GM12878 (cell line): ENCODE measurements around the gene EPB41L4B. TPM values are rescaled to one million over a fixed set of nuclear protein-coding genes. Genes with fewer than 3 reads are reported as not detected.

ENCODE experiments used
- ATAC-seq: fragments of 200-7000 bp; cut with Tn5 transposase; 3 replicates; pipeline ENCODE4 v1.9.1; 2020; ENCODE audit warnings: mild to moderate bottlenecking, moderate library complexity
- BruUV-seq: library from RNA; stranded (reverse); fragments of 400-500 nt; replicated peaks from 2 replicates; lab custom pipeline; 2021; lab: Mats Ljungman, UMichigan
- CTCF ChIA-PET: fragments of 300-600 bp; sonication (Branson Sonifier 250); formaldehyde crosslinking; extraction: SDS; loops from one replicate; lab custom pipeline; 2021; ENCODE audit warnings: inconsistent platforms; lab: Yijun Ruan, JAX
- POLR2A ChIA-PET: fragments of 350-600 bp; formaldehyde crosslinking; extraction: SDS; loops from one replicate; lab custom pipeline; 2021; ENCODE audit warnings: inconsistent platforms; lab: Charles Lee
- RAD21 ChIA-PET: fragments of 300-600 bp; sonication (Branson Sonifier 250); formaldehyde crosslinking; loops from one replicate; lab custom pipeline; 2023; ENCODE audit warnings: antibody characterized with exemption; ENCODE audit not compliant: unreplicated experiment; lab: Charles Lee
- SMC1A ChIA-PET: fragments of 300-600 bp; sonication (Branson Sonifier 250); formaldehyde crosslinking; loops from one replicate; lab custom pipeline; 2023; ENCODE audit not compliant: unreplicated experiment, uncharacterized antibody; lab: Charles Lee
- DNase-seq: peaks from one replicate; pipeline ENCODE4 v3.0.0-alpha.2; 2011; ENCODE audit warnings: low read depth, low spot score
- FAIRE-seq: peaks from 3 replicates; lab custom pipeline; 2011; peaks lifted over from hg19 to GRCh38; lab: Jason Lieb, UNC
- H2AFZ ChIP-seq: 2 replicates; pipeline ENCODE4 v1.6.0; 2011; ENCODE audit warnings: low read depth, low read length, control low read depth; ENCODE audit not compliant: control insufficient read depth
- H3K27ac ChIP-seq: 2 replicates; pipeline ENCODE4 v1.5.1; 2011; ENCODE audit warnings: control low read depth; ENCODE audit not compliant: control insufficient read depth, insufficient read depth
- H3K27me3 ChIP-seq, 2 experiments: replicated peaks in 1 of 2; 2 replicates each; pipeline versions ENCODE4 v1.6.0 to v1.6.1; 2011; ENCODE audit warnings: low read length in 1 of 2; ENCODE audit not compliant: control insufficient read depth in 2 of 2, insufficient read depth in 2 of 2
- H3K36me3 ChIP-seq, 2 experiments: 2 replicates each; pipeline ENCODE4 v1.5.1; 2011; ENCODE audit warnings: low read length in 1 of 2; ENCODE audit not compliant: control insufficient read depth in 2 of 2, insufficient read depth in 2 of 2
- H3K4me1 ChIP-seq: 2 replicates; pipeline ENCODE4 v1.6.1; 2011; ENCODE audit warnings: mild to moderate bottlenecking, low read length, moderate library complexity, mixed read lengths; ENCODE audit not compliant: control insufficient read depth, insufficient read depth
- H3K4me2 ChIP-seq: 2 replicates; pipeline ENCODE4 v1.6.0; 2011; ENCODE audit warnings: control low read depth; ENCODE audit not compliant: control insufficient read depth, insufficient read depth
- H3K4me3 ChIP-seq: fragments of 200-600 bp; sonication (generic); 2 replicates; pipeline ENCODE4 v1.5.1; 2016
- H3K79me2 ChIP-seq: 2 replicates; pipeline ENCODE4 v1.6.0; 2011; ENCODE audit warnings: low read length; ENCODE audit not compliant: control insufficient read depth, insufficient read depth
- H3K9ac ChIP-seq: 2 replicates; pipeline ENCODE4 v1.8.0; 2011; ENCODE audit warnings: low read length, control low read depth, mixed read lengths; ENCODE audit not compliant: control insufficient read depth, insufficient read depth
- H3K9me3 ChIP-seq: replicated peaks from 3 replicates; pipeline ENCODE4 v1.5.1; 2011; ENCODE audit warnings: mild to moderate bottlenecking, low read length; ENCODE audit not compliant: control insufficient read depth, insufficient read depth
- H4K20me1 ChIP-seq: 2 replicates; pipeline ENCODE4 v1.6.0; 2011; ENCODE audit not compliant: control insufficient read depth, insufficient read depth
- CBFB ChIP-seq: IDR thresholded peaks from 2 replicates; pipeline ENCODE4 v1.6.1; 2016; ENCODE audit warnings: antibody characterized with exemption, low read depth
- HDAC6 ChIP-seq: fragments of 200-600 bp; sonication (generic); IDR thresholded peaks from one replicate; pipeline ENCODE4 v1.8.0; 2017; ENCODE audit warnings: antibody characterized with exemption; ENCODE audit not compliant: unreplicated experiment
- IKZF1 ChIP-seq: fragments of 450-650 bp; conservative IDR thresholded peaks from 2 replicates; pipeline ENCODE4 v1.6.1; 2017; ENCODE audit warnings: antibody characterized with exemption, mild to moderate bottlenecking
- NFYA ChIP-seq: IDR thresholded peaks from 2 replicates; pipeline ENCODE4 v1.6.1; 2011; ENCODE audit warnings: low read depth, mild to moderate bottlenecking, low read length, improper control_type of control experiment, borderline replicate concordance
- PKNOX1 ChIP-seq: fragments of 450-650 bp; IDR thresholded peaks from 2 replicates; pipeline ENCODE4 v1.6.1; 2016; ENCODE audit warnings: mild to moderate bottlenecking
- POU2F2 ChIP-seq: IDR thresholded peaks from 3 replicates; pipeline ENCODE4 v1.6.1; 2011; ENCODE audit warnings: low read depth, mild to moderate bottlenecking, low read length, borderline replicate concordance
- RFX5 ChIP-seq: IDR thresholded peaks from 2 replicates; pipeline ENCODE4 v1.6.1; 2011; ENCODE audit warnings: low read depth, low read length, improper control_type of control experiment
- SIX5 ChIP-seq: IDR thresholded peaks from 2 replicates; pipeline ENCODE4 v1.6.1; 2011; ENCODE audit warnings: mild to moderate bottlenecking, low read depth, low read length, moderate library complexity; ENCODE audit not compliant: severe bottlenecking
- TARDBP ChIP-seq: IDR thresholded peaks from 2 replicates; pipeline ENCODE4 v1.6.1; 2016; ENCODE audit warnings: borderline replicate concordance
- TCF3 ChIP-seq: IDR thresholded peaks from 2 replicates; pipeline ENCODE4 v1.6.1; 2012; ENCODE audit warnings: low read depth, mild to moderate bottlenecking, low read length, borderline replicate concordance; ENCODE audit not compliant: insufficient read depth
- TCF7 ChIP-seq: IDR thresholded peaks from 2 replicates; pipeline ENCODE4 v1.6.1; 2014; ENCODE audit warnings: antibody characterized with exemption, borderline replicate concordance
- WRNIP1 ChIP-seq: IDR thresholded peaks from 2 replicates; pipeline ENCODE4 v1.6.1; 2011; ENCODE audit warnings: low read depth, low read length, improper control_type of control experiment, borderline replicate concordance
- YBX1 ChIP-seq: fragments of 450-650 bp; IDR thresholded peaks from 2 replicates; pipeline ENCODE4 v1.6.1; 2016; ENCODE audit warnings: antibody characterized with exemption
- ZBTB4 ChIP-seq: fragments of 450-650 bp; formaldehyde crosslinking; IDR thresholded peaks from 2 replicates; pipeline ENCODE4 v1.4.0; 2022; ENCODE audit warnings: mild to moderate bottlenecking, moderate library complexity
- ZNF592 ChIP-seq: fragments of 450-650 bp; IDR thresholded peaks from 2 replicates; pipeline ENCODE4 v1.6.1; 2017; ENCODE audit warnings: mild to moderate bottlenecking, moderate library complexity
- ZNF622 ChIP-seq: fragments of 450-650 bp; IDR thresholded peaks from 2 replicates; pipeline ENCODE4 v1.6.1; 2017; ENCODE audit warnings: mild to moderate bottlenecking, inconsistent platforms
- ZZZ3 ChIP-seq: IDR thresholded peaks from 2 replicates; pipeline ENCODE4 v1.6.1; 2011; ENCODE audit warnings: low read depth; ENCODE audit not compliant: control insufficient read depth, insufficient read length
- WGBS: methylation state at CpG from one replicate; pipeline ENCODE4 v1.1.6; 2016; ENCODE audit warnings: low lambda C conversion rate; ENCODE audit not compliant: insufficient replicate concordance, insufficient coverage; ENCODE audit errors: missing lambda C conversion rate; 5-methylcytosine and 5-hydroxymethylcytosine counted together
- in situ Hi-C: fragments of 300-500 bp; cut with MboI; formaldehyde crosslinking; loops from 9 replicates; pipeline ENCODE4 v1.14.3; 2018; ENCODE audit warnings: mixed read lengths
- intact Hi-C: fragments of 100-400 bp; cut with micrococcal nuclease; formaldehyde crosslinking; loops from one replicate; pipeline ENCODE4 v1.14.2; 2022; ENCODE audit not compliant: unreplicated experiment
- polyA plus RNA-seq, 11 experiments: library from polyadenylated mRNA; depleted of rRNA in 4 of 11; unstranded in 6 of 11; stranded (reverse) in 5 of 11; fragments of >200 nt; fragmentation: Nextera tagmentation in 4 of 11; fragmentation: Illumina TruSeq in 1 of 11; extraction: Ambion mirVana in 4 of 11; extraction: Trizol in 1 of 11; gene quantifications; 1 replicate in 1 of 11; 2 replicates in 10 of 11; pipeline versions ENCODE4 v1.2.1 to v1.2.3, GENCODE V29; 2011 to 2016; ENCODE audit warnings: inconsistent platforms in 2 of 11, missing spikeins in 2 of 11, low read depth in 1 of 11
- total RNA-seq, 4 experiments: library from RNA; depleted of rRNA in 3 of 4; stranded (reverse); fragments of >200 nt in 3 of 4; fragmentation: Illumina TruSeq in 1 of 4; extraction: Trizol in 1 of 4; gene quantifications; 2 replicates each; pipeline versions ENCODE4 v1.2.1 to v1.2.3, GENCODE V29; 2013 to 2021

Gene EPB41L4B
- total and polyA plus RNA-seq, 10 of the 15 experiments (the other 5 are each of a cell fraction or from before 2014, with no cell fraction given) = 0.04 to 0.75 (median 0.13) TPM; not detected in 1

- POLR2A ChIA-PET = no interaction called here
- Histone ChIP-seq H3K27me3 (peaks cover 0 to 3% of the 10 kb centered on the region in 2 experiments; a peak in 2 of 4 replicates), H3K9me3 (no peaks in the 10 kb centered on the region), H3K4me3 (no peak overlapping the region), H2AFZ (no peak overlapping the region), H3K4me2 (no peak overlapping the region), H4K20me1 (no peaks in the 10 kb centered on the region), H3K36me3 (no peaks in the 10 kb centered on the region), H3K4me1 (no peaks in the 10 kb centered on the region), H3K9ac (no peak overlapping the region), H3K79me2 (no peaks in the 10 kb centered on the region), H3K27ac (no peak overlapping the region)
- in situ Hi-C loops (no loop called here), intact Hi-C loops (no loop called here)
- FAIRE-seq (no peak), ATAC-seq (no peak), DNase-seq (no peak)
- 63% methylated on average over 7 of the region's 7 CpGs for WGBS
- SMC1A ChIA-PET = no interaction called here
- RAD21 ChIA-PET = no interaction called here
- CTCF ChIA-PET = no interaction called here
- BruUV-seq = no TSS peak
- TF ChIP-seq TCF3 (no peak), RFX5 (no peak), ZZZ3 (no peak), ZNF592 (no peak), POU2F2 (no peak), SIX5 (no peak), ZBTB4 (CRISPR knock-in tag) (no peak), TARDBP (no peak), HDAC6 (no peak), CBFB (no peak), PKNOX1 (no peak), ZNF622 (no peak), TCF7 (no peak), NFYA (no peak), YBX1 (no peak), IKZF1 (no peak), WRNIP1 (no peak)
These were observed 14.3 kb upstream of the EPB41L4B start for GRCh38 chr9:109335121-109335520.
